ENCODE data around the gene KCNK5. TPM values are rescaled to one million over a fixed set of nuclear protein-coding genes. Genes with fewer than 3 reads are reported as not detected.

The KCNK5 gene
- polyA plus RNA-seq, 3 donors, result 0.09 TPM; not detected in 2

GRCh38 chr6:39236742-39237141 lies 7.5 kb upstream of the KCNK5 start:
- H3K4me1 ChIP-seq (ENCODE audit: control insufficient read depth in 1 of 2, insufficient read depth in 2 of 2, low read length in 2 of 2), result no peaks in the 10 kb centered on the region
- H3K4me3 ChIP-seq (replicated peaks in 1 of 3; ENCODE audit: low read depth in 2 of 3, low read length in 3 of 3), result no peak overlapping the region
- no peaks in the 10 kb centered on the region for H3K9me3 Mint-ChIP-seq
- no peaks in the 10 kb centered on the region for H4K20me1 ChIP-seq (ENCODE audit: insufficient read depth, low read length)
- intact Hi-C loops (cut with micrococcal nuclease), result no loop called here
- no peak for TF ChIP-seq CTCF (IDR thresholded peaks at IDR 0.05)
- H3K36me3 Mint-ChIP-seq, result no peaks in the 10 kb centered on the region
- H2AFZ ChIP-seq (ENCODE audit: insufficient read depth, low read depth, low read length, poor library complexity, severe bottlenecking), result no peak overlapping the region
- no peaks in the 10 kb centered on the region for H3K4me1 Mint-ChIP-seq
- H3K79me2 ChIP-seq (ENCODE audit: insufficient read depth, low read length), result no peaks in the 10 kb centered on the region
- H3K36me3 ChIP-seq (replicated peaks in 1 of 2; ENCODE audit: control insufficient read depth in 1 of 2, insufficient read depth in 2 of 2, low read length in 2 of 2), result no peaks in the 10 kb centered on the region
- H3K27ac Mint-ChIP-seq, result no peak overlapping the region
- DNase-seq, result no peak
- H3K9me3 ChIP-seq (replicated peaks in 1 of 2; ENCODE audit: control insufficient read depth in 1 of 2, insufficient read depth in 1 of 2, low read length in 2 of 2), result no peaks in the 10 kb centered on the region
- H3K4me3 Mint-ChIP-seq, result no peak overlapping the region
- 100% methylated on average over 2 of the region's 3 CpGs for WGBS (ENCODE audit: insufficient coverage)
- no peak overlapping the region for H3K4me2 ChIP-seq (replicated peaks; ENCODE audit: extremely low read depth, low read length, poor library complexity, severe bottlenecking)
- no peak overlapping the region for H3K9ac ChIP-seq (ENCODE audit: insufficient read depth, low read length, poor library complexity, severe bottlenecking)
- H3K27me3 Mint-ChIP-seq (ENCODE audit: low read depth in 3 of 3), result peaks cover 1 to 5% (median 2%) of the 10 kb centered on the region in 3 donors
- no peak overlapping the region for H3K27ac ChIP-seq (ENCODE audit: low read depth in 1 of 2, low read length in 2 of 2)
- no peaks in the 10 kb centered on the region for H3K27me3 ChIP-seq (ENCODE audit: control insufficient read depth in 2 of 2, insufficient read depth in 2 of 2, low read length in 2 of 2)

- 93% methylated on average over 8 of the region's 8 CpGs for WGBS (ENCODE audit: insufficient coverage)
- H4K20me1 ChIP-seq (ENCODE audit: insufficient read depth, low read length), result no peaks in the 10 kb centered on the region
- H3K79me2 ChIP-seq (ENCODE audit: insufficient read depth, low read length), result peaks cover 8% of the 10 kb centered on the region
- H3K27ac ChIP-seq (ENCODE audit: low read depth in 1 of 2, low read length in 2 of 2), result no peak overlapping the region
- no peaks in the 10 kb centered on the region for H3K27me3 ChIP-seq (ENCODE audit: control insufficient read depth in 2 of 2, insufficient read depth in 2 of 2, low read length in 2 of 2)
- no peak overlapping the region for H3K9ac ChIP-seq (ENCODE audit: insufficient read depth, low read length, poor library complexity, severe bottlenecking)
- H3K9me3 Mint-ChIP-seq, result peaks cover 0 to 2% (median 0%) of the 10 kb centered on the region in 7 donors
- no peak for DNase-seq
- no peak overlapping the region for H2AFZ ChIP-seq (ENCODE audit: insufficient read depth, low read depth, low read length, poor library complexity, severe bottlenecking)
- no peak overlapping the region for H3K4me3 Mint-ChIP-seq
- no peak overlapping the region for H3K4me3 ChIP-seq (replicated peaks in 1 of 3; ENCODE audit: low read depth in 2 of 3, low read length in 3 of 3)
- no peaks in the 10 kb centered on the region for H3K9me3 ChIP-seq (replicated peaks in 1 of 2; ENCODE audit: control insufficient read depth in 1 of 2, insufficient read depth in 1 of 2, low read length in 2 of 2)
- peaks cover 15% of the 10 kb centered on the region for H3K4me1 Mint-ChIP-seq
- no peaks in the 10 kb centered on the region for H3K36me3 ChIP-seq (replicated peaks in 1 of 2; ENCODE audit: control insufficient read depth in 1 of 2, insufficient read depth in 2 of 2, low read length in 2 of 2)
- peaks cover 2 to 12% (median 7%) of the 10 kb centered on the region in 3 donors for H3K27me3 Mint-ChIP-seq (ENCODE audit: low read depth in 3 of 3)
- intact Hi-C loops (cut with micrococcal nuclease), result no loop called here
- TF ChIP-seq CTCF (IDR thresholded peaks at IDR 0.05), result no peak
- no peak overlapping the region for H3K4me2 ChIP-seq (replicated peaks; ENCODE audit: extremely low read depth, low read length, poor library complexity, severe bottlenecking)
- peaks cover 14 to 17% of the 10 kb centered on the region in 2 donors for H3K4me1 ChIP-seq (ENCODE audit: control insufficient read depth in 1 of 2, insufficient read depth in 2 of 2, low read length in 2 of 2)
- no peak overlapping the region for H3K27ac Mint-ChIP-seq
- H3K36me3 Mint-ChIP-seq, result no peaks in the 10 kb centered on the region
These were observed 4.1 kb upstream of the KCNK5 start for GRCh38 chr6:39233333-39233732.
